OCI-LY3 (cell line): ENCODE measurements around the gene DYRK3.

ENCODE experiments used
- H2AFZ ChIP-seq: fragments of 200-600, 300-600 bp; shearing (Covaris generic); 2 replicates; pipeline ENCODE4 v1.6.0; 2014; ENCODE audit warnings: antibody characterized with exemption, low read depth, low read length
- H3K27ac ChIP-seq: fragments of 200-600, 300-600 bp; sonication (generic); 2 replicates; pipeline ENCODE4 v1.5.1; 2014; ENCODE audit warnings: mild to moderate bottlenecking, low read length, moderate library complexity, mixed read lengths
- H3K27me3 ChIP-seq: fragments of 200-600, 300-600 bp; sonication (generic); 2 replicates; pipeline ENCODE4 v1.6.1; 2014; ENCODE audit warnings: low read depth, low read length, mixed read lengths
- H3K36me3 ChIP-seq: fragments of 200-600, 300-600 bp; sonication (generic); replicated peaks from 2 replicates; pipeline ENCODE3; 2014; ENCODE audit warnings: low read depth, low read length, mixed read lengths
- H3K4me1 ChIP-seq: fragments of 300-600, 200-600 bp; sonication (generic); 2 replicates; pipeline ENCODE4 v1.6.1; 2014; ENCODE audit warnings: low read length, mixed read lengths
- H3K4me2 ChIP-seq: fragments of 200-600, 300-600 bp; sonication (generic); 2 replicates; pipeline ENCODE4 v1.6.1; 2014; ENCODE audit warnings: low read length, mixed read lengths
- H3K4me3 ChIP-seq: fragments of 300-600, 200-600 bp; sonication (generic); 2 replicates; pipeline ENCODE4 v1.5.1; 2014; ENCODE audit warnings: antibody characterized with exemption, mild to moderate bottlenecking, low read length, moderate library complexity
- H3K79me2 ChIP-seq: fragments of 300-600, 200-600 bp; shearing (Covaris generic); 2 replicates; pipeline ENCODE4 v1.6.1; 2014; ENCODE audit warnings: mild to moderate bottlenecking, low read length, mixed read lengths
- H3K9ac ChIP-seq: fragments of 300-600, 200-600 bp; shearing (Covaris generic); 2 replicates; pipeline ENCODE4 v1.6.0; 2014; ENCODE audit warnings: mild to moderate bottlenecking, low read length, moderate library complexity
- H3K9me3 ChIP-seq: fragments of 200-600, 300-600 bp; shearing (Covaris generic); 2 replicates; pipeline ENCODE4 v1.6.1; 2014; ENCODE audit warnings: low read length, mixed read lengths; ENCODE audit not compliant: insufficient read depth
- H4K20me1 ChIP-seq: fragments of 200-600, 300-600 bp; sonication (generic); 2 replicates; pipeline ENCODE4 v1.6.1; 2016; ENCODE audit warnings: low read length, mixed read lengths; ENCODE audit not compliant: insufficient read depth
- EZH2phosphoT487 ChIP-seq: fragments of 200-600 bp; shearing (Covaris generic); IDR thresholded peaks from 2 replicates; pipeline ENCODE4 v1.6.1; 2018; ENCODE audit warnings: antibody characterized with exemption, mixed run types, low read depth
- TF ChIP-seq, protein P1 (sequence below): fragments of 200-600, 300-600 bp; sonication (generic); IDR thresholded peaks from 2 replicates; pipeline ENCODE4 v1.5.1; 2014; ENCODE audit warnings: antibody characterized with exemption, low read length, low read depth

Gene DYRK3

DNA sequence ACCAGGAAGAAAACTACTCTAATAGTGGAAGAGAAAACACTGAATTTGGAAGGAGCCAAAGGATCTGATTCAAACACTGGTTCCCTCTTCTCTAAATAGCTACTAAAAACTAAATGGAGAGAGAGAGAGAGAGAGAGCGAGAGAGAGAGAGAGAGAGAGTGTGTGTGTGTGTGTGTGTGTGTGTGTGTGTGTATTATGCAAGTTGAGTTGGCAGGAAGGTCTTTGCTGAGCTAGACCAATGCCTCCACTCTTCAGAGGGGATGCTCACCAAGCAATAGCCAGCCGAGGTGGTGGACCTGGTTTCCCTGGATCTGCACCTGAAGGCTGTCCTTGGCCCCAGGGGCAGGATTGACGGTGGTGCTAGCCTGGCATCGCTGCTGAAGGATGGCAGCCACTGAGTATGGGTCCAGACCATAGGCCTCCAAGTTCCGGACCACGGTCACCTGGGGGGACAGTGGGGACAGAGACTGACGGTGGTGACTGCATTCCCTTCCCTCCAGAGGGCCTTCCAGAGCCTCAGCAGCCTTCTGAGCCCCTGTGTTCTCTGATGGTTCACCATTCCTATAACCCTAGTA, 41.9 kb upstream of the DYRK3 start:
- Histone ChIP-seq H3K4me3 (no peak overlapping the region), H3K4me1 (peaks cover 5% of the 10 kb centered on the region; the same call in 1 of the 2 replicates), H3K27me3 (no peaks in the 10 kb centered on the region), H3K9ac (no peak overlapping the region), H3K9me3 (no peaks in the 10 kb centered on the region), H3K36me3 (peaks cover 71% of the 10 kb centered on the region), H3K27ac (no peak overlapping the region), H2AFZ (no peak overlapping the region), H4K20me1 (peaks cover 5% of the 10 kb centered on the region; the same call in 1 of the 2 replicates), H3K4me2 (no peak overlapping the region), H3K79me2 (no peaks in the 10 kb centered on the region)
- no peak for TF ChIP-seq EZH2phosphoT487
- TF ChIP-seq, protein P1, sequence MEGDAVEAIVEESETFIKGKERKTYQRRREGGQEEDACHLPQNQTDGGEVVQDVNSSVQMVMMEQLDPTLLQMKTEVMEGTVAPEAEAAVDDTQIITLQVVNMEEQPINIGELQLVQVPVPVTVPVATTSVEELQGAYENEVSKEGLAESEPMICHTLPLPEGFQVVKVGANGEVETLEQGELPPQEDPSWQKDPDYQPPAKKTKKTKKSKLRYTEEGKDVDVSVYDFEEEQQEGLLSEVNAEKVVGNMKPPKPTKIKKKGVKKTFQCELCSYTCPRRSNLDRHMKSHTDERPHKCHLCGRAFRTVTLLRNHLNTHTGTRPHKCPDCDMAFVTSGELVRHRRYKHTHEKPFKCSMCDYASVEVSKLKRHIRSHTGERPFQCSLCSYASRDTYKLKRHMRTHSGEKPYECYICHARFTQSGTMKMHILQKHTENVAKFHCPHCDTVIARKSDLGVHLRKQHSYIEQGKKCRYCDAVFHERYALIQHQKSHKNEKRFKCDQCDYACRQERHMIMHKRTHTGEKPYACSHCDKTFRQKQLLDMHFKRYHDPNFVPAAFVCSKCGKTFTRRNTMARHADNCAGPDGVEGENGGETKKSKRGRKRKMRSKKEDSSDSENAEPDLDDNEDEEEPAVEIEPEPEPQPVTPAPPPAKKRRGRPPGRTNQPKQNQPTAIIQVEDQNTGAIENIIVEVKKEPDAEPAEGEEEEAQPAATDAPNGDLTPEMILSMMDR = no peak

DNA sequence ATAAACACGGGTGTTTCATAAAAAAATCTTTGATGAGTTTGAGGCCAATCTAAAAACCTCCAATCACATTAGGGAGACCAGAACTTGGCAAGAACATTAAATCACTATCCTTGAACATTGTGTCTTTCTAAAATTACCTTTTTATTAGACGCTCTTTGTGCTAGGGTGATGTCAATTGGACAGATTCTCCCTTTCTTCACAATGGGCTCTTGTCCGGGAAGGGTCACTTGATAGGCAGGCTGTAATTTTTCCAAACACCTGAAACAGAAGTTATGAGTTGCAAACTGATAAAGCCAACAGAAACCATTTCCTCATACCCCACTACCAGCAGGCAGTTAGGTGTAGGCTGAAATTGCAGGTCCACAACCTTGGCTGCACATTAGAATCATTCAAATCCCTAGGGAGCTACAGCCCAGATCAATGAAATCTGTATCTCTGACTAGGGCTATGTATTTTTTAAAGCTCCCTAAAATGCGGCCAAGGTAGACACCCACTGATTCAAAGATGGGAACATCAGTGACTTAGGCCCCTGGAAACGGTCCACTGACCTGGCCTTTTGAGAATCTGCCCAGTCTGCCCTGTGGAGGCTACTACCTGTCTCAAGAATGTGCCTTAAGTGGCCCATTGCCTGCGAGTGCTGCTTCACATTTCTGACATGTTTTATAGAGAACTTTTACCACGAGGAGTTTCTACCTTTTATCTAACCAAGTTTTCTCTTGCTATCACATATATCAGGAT, 39.6 kb upstream of the DYRK3 start:
- Histone ChIP-seq H3K9me3 (no peaks in the 10 kb centered on the region), H3K4me2 (no peak overlapping the region), H3K4me3 (no peak overlapping the region), H3K9ac (no peak overlapping the region), H3K36me3 (peaks cover 69% of the 10 kb centered on the region), H3K27me3 (no peaks in the 10 kb centered on the region), H3K4me1 (no peaks in the 10 kb centered on the region), H2AFZ (no peak overlapping the region), H4K20me1 (no peaks in the 10 kb centered on the region), H3K79me2 (no peaks in the 10 kb centered on the region), H3K27ac (no peak overlapping the region)
- no peak for TF ChIP-seq EZH2phosphoT487
- TF ChIP-seq, protein P1 = no peak

DNA sequence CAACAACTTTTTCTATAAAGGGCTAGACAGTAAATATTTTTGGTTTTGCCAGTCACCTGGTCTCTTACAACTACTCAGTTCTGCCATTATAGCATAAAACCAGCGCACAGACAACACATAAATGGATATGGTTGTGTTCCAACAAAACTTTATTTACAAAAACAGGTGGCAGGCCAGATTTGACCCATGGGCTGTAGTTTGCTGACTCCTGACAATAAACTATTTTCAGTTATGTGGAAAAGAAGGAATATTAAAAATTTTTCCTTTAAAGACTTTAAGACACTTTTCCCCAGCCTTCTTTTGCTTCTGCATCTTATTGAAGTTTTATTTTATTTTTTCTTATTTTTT, 39.0 kb upstream of the DYRK3 start:
- H4K20me1 ChIP-seq = no peaks in the 10 kb centered on the region
- H3K9me3 ChIP-seq = no peaks in the 10 kb centered on the region
- TF ChIP-seq EZH2phosphoT487 = no peak
- TF ChIP-seq, protein P1 = no peak
- H3K27ac ChIP-seq = no peak overlapping the region
- no peak overlapping the region for H2AFZ ChIP-seq
- peaks cover 66% of the 10 kb centered on the region for H3K36me3 ChIP-seq
- no peak overlapping the region for H3K4me2 ChIP-seq
- H3K4me3 ChIP-seq = no peak overlapping the region
- no peaks in the 10 kb centered on the region for H3K27me3 ChIP-seq
- no peaks in the 10 kb centered on the region for H3K4me1 ChIP-seq
- H3K9ac ChIP-seq = no peak overlapping the region
- no peaks in the 10 kb centered on the region for H3K79me2 ChIP-seq

DNA sequence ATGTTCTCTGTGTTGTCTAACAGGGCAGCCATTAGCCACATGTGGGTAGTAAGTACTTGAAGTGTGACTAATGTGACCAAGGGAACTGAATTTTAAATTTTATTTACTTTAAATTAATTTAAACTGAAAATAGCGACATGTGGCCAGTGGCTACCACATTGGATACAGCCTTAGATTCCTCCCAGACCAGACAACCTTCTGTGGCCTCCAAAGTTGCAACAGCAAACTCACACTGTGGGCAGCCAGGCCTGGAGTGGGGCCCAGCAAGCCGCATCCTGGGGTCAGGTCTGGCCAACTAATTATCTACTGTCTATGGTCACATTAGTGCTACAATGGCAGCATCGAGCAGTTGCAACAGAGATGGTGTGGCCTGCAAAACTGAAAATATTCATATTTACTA, 34.8 kb upstream of the DYRK3 start:
- no peaks in the 10 kb centered on the region for H3K27me3 ChIP-seq
- no peak overlapping the region for H2AFZ ChIP-seq
- no peaks in the 10 kb centered on the region for H3K4me1 ChIP-seq
- no peak overlapping the region for H3K4me3 ChIP-seq
- H3K9me3 ChIP-seq = no peaks in the 10 kb centered on the region
- no peak overlapping the region for H3K9ac ChIP-seq
- H4K20me1 ChIP-seq = no peaks in the 10 kb centered on the region
- H3K79me2 ChIP-seq = no peaks in the 10 kb centered on the region
- H3K4me2 ChIP-seq = no peak overlapping the region
- H3K27ac ChIP-seq = no peak overlapping the region
- peaks cover 67% of the 10 kb centered on the region for H3K36me3 ChIP-seq
- TF ChIP-seq, protein P1 = no peak
- TF ChIP-seq EZH2phosphoT487 = no peak
